Activated naive CD4-positive, alpha-beta T cell treated with Interleukin-2 at 50 U/mL for 16 hours (primary cell): Measurements from ENCODE around the gene SAC3D1.

Experiments used
- DNase-seq: peaks from one replicate; pipeline ENCODE4 v3.0.0-alpha.2; 2020

The SAC3D1 gene

DNA sequence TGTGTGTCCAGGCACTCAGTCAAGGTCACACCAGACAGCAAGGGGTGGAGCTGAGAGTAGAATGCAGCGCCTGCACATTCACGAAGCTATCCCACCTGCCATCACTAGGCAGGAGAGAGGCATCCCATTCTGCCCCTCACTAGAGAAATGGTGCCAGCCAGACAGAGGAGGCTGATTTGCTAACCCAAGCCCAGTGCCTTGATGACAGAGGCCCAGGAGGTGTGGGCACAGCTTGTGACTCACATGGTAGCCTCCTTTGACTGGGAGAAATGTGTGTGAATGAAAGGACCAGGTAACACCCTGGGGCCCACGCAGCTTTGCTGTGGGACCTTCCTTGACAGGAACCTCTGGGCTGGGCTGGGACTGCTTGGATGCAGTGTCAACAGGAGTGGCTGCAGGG lies 22.5 kb downstream of the SAC3D1 start:
- no peak for DNase-seq

DNA sequence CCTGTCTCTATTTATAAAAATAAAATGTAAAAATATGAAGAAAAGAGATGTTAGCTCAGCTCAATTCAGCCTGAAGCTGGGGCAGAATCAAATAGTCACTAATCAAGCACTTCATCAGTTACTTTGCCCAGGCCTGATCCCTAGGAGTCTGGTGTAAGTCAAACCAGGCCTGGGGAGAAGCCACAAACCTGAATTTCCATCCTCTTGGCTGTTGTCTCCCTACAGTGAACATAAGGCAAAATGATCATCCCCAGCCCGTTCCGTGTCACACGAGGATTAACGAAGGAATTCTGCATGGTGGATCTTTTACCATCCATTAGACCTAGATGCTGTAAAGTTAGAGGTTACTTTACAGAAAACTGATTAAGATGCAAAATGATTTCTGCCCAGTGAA lies 23.8 kb downstream of the SAC3D1 start:
- DNase-seq: no peak

DNA sequence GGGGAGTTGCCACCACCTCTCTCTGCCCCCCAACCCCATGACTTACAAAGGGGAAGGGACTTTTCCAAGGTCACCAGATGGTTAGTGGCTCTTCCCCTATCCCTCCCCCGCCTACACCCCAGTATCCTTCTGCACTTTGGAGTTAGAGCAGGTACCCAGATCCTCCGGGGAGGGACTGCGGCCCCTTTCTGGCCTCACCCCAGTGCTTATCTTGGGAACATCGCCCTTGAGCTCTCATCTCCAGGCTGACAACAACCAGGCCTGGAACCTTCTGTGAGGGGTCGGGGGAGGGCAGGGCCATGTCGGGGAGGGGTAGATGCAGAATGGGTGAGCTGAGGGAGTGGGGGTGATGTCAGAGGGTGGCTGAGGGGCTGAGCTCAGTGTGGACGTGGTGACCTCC lies 24.8 kb downstream of the SAC3D1 start:
- DNase-seq: no peak

DNA sequence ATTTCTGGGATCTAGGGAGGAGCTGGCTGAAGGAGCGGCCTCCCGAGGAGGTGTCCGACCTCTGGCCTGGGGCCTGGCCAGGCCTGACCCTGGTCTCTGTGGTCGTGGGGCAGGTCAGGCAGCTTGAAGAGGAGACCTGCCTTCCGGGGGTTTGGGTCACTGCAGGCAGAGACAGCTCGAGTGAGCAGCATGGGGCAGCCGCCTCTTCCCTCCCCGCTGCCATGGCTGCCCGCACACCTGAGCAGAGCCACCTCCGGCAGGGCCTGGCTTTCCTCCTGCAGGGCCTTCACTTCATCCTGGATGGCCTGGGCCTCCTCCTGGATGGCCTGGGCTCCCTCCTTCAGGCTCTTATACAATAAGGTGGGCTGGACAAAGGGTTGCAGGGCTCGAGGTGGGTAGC lies 25.3 kb downstream of the SAC3D1 start:
- DNase-seq: no peak

DNA sequence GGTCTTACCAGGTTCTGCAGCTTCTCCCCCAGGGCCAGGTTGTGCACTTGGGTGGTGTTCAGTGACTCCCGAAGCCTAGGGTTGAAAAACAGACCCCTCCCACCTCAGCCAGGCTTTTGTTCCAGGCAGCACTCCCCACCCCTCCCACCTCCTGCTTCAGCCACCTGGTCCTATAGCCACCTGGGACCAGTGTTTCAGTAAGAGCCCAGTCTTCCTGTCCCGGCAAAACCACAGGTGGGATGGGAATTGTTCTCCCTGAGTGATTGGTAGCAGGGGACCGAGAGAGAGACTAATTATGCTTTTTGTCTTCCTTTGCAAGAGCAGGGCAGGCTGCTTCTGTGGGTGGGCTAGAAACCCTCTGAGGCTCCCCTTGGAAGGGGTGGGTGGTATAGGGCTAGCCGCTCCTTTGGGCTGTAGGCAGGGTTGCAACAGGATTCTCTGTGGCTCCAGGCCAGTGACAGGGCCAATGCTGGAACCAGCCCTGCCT lies 25.8 kb downstream of the SAC3D1 start:
- DNase-seq: no peak

DNA sequence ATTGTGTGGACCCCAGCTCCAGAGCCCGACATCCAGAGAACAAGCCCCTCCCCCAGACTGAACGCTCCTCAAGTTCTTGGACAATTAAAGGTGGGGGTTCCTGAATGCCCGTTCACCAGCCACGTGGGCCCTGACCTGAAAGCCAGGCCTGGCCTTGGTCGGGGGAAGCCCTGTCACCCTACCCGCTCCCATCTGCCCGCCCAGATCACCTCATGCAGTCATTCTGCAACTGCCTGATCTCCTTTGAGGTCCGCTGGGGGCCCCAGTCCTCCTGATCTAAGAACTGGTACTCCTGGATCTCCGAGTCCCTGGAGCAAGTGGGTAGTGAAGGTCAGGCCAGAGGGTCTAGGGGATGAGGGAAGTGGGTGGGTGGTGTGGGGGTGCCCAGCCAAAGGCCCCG lies 26.4 kb downstream of the SAC3D1 start:
- no peak for DNase-seq

DNA sequence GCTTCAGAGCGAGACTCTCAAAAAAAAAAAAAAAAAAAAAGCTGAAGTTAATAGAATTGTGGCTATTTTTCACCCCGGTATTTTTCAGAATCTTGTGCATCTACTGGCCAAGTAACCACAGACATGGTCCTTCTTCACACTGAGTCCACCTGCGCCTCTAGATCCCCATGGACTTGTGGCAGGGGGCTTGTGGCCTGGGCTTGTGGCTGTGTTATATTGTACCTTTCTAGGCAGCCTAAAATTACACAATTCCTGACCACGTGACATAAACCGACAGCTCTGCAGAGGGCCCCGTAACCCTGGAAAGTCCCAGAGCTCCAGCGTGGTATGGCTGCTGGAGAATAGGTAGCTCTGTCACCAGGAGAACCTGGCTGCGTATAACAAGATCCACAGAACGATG lies 28.2 kb downstream of the SAC3D1 start:
- no peak for DNase-seq

DNA sequence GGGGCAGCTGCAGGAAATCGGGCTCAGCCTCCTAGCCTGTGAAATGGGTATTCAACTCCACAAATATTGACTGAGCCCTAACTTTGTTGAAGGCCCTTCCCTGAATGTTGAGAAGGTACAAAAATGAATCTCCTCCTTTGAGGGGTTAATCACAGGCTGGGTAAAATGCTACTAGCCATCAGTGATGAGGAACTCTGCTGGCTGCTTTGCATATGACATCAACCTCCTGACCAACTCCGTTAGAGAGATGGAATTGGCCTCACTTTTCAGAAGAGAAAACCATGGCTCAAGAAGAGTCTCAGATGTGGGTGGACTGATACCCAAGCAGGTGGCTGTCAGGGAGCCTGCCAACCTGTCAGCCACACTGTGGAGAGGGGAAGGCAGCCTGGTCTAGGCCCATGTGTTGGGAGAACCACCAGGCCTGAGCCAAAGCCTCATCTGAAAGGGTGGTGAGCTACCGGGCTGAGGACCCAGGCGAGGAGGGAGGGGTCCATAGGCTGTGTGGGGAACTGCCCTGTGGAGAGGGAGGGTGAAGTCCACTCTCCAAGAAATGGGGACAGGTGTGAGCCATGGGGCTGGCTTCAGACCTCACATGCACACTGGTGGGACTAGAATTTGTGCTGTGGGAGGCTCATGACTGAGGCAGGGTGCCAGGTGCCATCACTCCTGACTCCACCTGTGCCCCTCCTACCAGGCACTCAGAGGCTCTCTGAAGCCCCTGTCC lies 31.1 kb downstream of the SAC3D1 start:
- no peak for DNase-seq

DNA sequence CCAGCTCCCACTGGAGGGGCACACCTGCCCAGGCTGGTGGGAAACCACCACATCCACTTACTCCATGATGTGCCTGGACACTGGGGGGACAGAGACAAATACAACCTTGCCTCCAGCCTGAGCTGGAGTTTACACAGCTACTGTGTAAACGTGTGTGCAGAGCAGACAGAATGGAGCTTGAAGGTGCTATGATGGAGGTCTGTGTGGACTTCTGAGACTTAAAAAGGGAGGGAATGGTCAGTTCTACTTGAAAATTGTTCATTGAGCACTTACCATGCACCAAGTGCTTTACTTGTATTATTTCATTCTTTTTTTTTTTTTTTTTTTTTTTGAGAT lies 31.6 kb downstream of the SAC3D1 start:
- DNase-seq: no peak

DNA sequence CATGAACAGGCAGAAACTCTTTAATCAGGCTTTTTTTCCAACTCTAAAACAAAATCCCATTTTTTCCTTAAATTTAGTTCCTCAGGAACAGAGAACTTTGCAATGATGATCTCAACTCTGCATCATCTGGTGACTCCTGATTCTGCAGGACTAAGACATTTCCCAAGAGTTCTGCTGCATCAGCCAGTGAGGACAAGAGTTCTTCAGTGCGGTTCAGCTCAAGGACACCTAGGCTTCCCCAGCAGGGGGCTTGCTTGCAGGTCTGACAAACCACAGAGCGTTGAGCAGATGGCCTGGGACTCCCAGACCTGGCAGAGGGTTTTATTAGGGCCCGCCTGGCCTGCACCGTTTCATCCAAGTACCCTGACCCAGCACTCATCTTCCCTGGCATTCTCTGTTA lies 36.4 kb downstream of the SAC3D1 start:
- DNase-seq: no peak

DNA sequence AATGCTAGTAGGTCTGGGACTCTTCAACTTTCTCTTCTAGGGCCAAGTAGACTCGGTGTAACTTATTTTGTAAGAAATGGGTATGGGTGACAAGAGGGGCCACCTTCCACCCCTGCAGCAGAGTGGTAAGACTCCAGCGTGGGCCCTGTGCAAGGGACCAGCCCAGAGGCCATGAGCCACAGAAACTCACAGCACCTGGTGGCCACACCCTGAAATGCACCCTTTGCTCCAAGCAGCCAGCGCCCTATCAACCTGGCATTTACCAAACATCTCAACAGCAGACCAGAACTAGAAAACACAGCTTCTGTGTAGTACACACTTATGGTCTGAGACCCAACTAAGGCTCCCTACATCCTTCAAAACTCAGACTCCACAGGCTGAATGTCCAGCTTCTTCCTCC lies 37.1 kb downstream of the SAC3D1 start:
- DNase-seq: peak; percentile 79

DNA sequence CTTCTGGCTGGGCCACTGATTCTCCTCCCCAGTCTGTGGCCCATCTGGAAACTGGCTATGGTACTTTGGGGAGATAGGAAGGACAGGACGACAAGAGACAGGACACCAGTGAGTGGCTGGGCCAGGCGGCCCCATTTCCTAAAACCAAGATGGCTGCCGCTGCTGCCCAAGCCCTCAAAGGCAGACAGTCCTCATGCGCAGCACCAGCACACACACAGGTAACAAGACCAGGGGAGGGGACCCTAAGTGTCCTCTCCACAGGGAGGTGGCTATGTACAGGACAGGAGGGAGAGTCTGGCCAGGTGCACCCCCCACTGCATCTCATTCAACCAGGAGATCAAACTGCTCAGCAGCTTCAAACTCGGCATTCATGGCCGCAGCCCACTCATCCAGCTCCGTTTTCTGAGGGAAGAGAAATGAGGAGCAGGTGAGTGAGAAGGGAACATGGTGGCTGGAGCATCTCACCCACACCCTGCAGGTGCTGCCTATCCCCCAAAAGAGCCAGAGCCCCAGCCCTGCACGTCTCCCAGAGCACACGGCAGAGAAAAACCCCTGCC lies 37.9 kb downstream of the SAC3D1 start:
- no peak for DNase-seq

DNA sequence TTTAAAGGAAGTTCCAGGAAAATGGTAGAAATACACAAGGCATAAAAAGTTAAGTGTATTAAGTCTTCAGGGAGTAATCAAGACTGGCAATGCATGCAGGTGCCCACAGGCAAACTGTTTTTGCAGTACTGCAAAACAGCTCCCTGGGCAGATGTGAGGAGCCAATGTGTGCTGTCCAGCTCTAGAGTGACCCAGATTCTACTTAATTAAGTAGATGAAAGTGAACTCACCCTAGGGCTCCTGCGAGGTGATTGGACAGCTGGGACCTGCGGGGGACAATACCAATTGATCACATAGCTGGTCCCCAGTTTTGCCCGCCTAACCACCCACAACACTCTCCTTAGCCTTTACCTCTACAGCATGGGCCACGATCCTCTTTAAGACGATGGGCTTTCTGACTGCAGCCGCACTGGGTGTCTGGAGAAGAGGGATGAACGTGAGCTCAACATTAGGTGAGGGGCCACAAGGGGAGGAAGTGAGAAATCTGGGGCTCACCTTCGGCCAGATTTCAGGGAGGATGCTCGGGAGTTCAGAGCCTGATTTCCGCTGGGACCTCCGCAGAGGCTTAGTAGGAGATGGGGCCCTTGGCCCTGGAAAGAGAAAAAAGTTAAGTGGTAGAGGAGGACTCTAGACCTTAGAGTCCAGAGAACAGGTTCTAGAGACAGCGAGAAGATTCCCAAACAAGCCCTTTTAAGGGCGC lies 42.3 kb downstream of the SAC3D1 start:
- DNase-seq: no peak

DNA sequence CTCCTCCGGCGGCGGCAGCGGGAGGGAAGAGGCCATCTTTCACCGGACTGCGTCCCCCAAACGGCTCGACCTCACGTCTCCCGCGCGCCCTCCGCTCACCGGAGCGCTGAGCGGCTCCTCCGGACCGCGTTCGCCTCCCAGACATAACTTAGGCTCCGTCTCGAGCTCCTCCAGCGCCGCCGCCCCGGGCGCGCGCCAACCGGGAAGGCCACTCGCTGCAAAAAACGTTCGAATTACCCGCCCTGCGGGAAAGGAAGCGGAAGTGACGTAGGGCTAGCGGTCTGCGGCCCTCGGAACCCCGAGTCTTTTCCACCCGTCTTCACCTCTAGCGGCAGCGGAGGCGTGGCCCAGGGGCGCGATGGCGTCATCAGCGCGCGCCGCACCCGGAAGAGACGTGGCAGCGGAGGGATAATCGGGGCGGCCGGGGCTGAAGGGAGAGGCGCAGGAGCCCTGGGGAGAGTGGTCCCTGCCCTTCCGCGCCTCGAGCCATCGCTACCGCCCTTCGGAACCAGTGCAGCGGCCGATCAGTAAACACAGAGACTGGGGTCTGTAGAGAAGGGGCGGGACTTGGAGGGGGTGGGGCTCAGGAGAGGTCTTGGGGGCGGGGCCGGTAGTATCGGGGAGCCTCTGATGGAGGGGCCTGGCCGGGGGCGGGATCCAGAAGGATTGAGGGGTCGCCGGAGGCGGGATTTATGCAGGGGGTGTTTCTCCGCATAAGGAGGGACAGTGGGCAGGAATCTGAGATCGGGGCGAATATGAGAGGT lies 43.0 kb downstream of the SAC3D1 start, which contains the start of the genes CDCA5 and ZFPL1:
Gene CDCA5, minus strand, starts transcription at position 207 of the 764 bp plus-strand sequence. Its CDS starts 62 bp downstream, at position 145.
Gene ZFPL1, plus strand, starts transcription at position 389 of the 764 bp plus-strand sequence. CDS start 477 bp downstream, outside the sequence.
- peak; percentile 97 for DNase-seq

DNA sequence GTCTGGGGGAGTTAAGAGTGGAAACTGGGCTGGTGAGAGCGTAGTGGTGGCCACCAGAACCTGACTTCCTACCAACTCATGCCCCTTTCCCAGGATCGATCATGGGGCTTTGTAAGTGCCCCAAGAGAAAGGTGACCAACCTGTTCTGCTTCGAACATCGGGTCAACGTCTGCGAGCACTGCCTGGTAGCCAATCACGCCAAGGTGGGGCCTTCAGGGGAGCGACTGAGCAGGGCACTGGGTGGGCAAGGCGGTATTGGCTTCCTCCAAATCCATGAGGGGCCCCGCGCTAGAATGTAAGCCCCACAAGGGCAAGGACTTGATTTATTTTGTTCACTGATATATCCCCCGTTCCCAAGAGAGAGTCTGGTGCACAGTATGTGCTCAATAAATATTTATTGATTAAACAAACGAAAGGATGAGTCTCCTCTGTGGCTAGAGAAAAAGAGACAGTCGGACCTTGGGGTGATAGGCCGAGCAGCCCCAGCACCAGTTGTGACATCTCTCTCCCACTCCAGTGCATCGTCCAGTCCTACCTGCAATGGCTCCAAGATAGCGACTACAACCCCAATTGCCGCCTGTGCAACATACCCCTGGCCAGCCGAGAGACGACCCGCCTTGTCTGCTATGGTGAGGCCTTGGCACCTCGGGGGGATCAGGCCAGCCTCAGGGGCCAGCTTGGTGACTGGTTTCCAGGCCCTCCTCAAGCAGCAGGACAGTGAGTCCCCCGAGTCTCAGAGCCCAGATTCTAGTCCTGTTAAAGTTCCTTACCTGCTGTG lies 43.8 kb downstream of the SAC3D1 start:
- DNase-seq: no peak

DNA sequence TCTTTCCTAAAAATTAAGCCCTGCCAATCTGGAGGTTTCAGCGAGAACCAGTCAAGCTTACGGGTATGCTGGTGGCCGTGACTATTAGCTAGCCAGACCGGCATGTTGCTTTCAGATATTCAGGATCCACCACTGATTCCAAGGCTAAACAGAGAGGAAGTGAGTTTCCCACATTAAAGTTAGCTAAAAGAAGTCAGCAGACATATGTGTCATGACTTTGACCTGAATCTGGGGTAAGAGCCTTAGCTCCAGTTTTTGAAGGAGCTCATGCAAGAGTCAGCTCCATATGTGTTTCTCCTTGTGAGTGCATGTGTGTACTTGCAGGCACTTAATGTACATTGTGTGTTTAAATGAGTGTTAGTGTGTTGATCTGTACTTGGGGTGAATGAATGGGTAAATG lies 44.4 kb downstream of the SAC3D1 start:
- DNase-seq: no peak

DNA sequence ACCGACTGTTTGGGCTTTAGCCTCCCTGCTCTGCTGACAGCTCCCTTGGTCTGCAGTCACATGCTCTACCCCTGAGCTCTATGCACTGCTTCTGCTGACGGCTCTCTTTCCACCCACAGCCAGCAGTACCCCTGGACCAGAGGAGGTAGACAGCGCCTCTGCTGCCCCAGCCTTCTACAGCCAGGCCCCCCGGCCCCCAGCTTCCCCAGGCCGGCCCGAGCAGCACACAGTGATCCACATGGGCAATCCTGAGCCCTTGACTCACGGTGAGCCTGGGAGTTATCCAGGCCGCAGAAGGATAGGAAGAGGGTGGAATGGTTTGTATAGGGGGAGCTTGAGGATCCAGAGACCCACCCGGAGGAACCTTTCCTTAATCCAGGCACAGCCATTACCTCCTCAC lies 45.8 kb downstream of the SAC3D1 start:
- no peak for DNase-seq

DNA sequence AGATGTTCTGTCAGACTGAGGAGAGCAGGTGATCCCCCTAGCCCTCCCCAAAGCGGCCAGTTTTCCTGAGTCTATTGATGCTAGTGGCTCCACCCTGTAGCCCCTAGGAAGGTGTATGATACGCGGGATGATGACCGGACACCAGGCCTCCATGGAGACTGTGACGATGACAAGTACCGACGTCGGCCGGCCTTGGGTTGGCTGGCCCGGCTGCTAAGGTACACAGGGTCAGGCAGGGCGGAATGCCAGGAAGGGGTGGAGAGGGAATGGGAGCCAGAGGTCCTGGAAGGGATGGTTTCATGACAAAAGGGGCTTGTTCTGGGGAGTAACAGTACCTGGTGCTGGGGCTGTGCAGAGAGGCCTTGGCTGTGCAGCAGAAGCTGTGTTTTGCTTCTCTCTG lies 46.2 kb downstream of the SAC3D1 start:
- DNase-seq: no peak

DNA sequence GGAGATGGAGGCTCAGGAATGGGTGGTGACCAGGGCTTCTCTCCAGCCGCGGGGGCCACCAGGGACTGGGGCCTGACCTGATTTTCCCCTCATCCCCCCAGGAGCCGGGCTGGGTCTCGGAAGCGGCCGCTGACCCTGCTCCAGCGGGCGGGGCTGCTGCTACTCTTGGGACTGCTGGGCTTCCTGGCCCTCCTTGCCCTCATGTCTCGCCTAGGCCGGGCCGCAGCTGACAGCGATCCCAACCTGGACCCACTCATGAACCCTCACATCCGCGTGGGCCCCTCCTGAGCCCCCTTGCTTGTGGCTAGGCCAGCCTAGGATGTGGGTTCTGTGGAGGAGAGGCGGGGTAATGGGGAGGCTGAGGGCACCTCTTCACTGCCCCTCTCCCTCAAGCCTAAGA lies 46.8 kb downstream of the SAC3D1 start:
- no peak for DNase-seq

DNA sequence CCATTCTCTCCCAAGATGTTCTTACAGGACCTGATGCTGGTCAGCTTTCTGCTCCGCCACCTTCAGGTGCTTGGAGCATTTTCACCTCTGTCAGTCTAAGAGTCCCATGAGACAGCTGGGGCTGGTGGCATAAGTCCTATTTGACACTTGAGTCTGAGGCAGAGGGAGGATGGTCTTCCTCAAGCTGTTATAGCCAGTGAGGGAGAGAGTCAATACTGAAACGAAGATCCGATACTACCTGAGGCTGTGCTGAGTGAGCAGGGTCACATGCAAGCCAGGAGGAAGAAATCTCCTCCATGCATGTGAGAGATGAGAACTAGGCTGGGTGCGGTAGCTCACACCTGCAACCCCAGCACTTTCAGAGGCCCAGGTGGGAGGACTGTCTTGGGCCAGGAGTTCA lies 48.6 kb downstream of the SAC3D1 start:
- DNase-seq: no peak

DNA sequence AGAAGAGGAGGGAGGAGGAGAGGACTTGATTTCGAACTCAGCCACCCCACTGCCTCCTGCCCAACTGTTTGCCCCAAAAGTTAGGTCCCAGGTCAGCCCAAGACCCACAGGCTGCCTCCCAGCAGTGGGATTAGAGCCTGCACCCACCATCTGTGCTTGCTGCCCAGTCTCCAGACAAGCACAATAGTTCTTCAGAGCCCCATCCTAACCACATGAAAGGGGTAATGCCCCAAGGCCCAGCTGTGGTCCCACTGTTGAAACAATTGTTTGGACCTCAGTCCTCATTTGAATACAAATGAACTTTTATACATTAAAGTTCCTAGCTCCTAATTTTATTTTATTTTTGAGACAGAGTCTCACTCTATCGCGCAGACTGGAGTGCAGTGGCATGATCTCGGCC lies 49.6 kb downstream of the SAC3D1 start:
- DNase-seq: no peak
